ENCODE results near the gene NKG7.

The NKG7 gene

GRCh38 chr19:51391073-51391611 lies 18.7 kb upstream of the NKG7 start:
- DNase-seq (ENCODE audit: low read depth in 2 of 2): no peak

GRCh38 chr19:51389143-51389542 lies 16.7 kb upstream of the NKG7 start:
- no peak for DNase-seq (ENCODE audit: low read depth in 2 of 2)

GRCh38 chr19:51387924-51388389 lies 15.5 kb upstream of the NKG7 start, which contains the start of gene LIM2:
TSS of gene LIM2 (minus strand) at chr19:51387974. CDS start at chr19:51387443, 531 bp downstream.
- no peak for DNase-seq (ENCODE audit: low read depth in 2 of 2)

GRCh38 chr19:51386882-51387520 lies 14.5 kb upstream of the NKG7 start:
- DNase-seq (ENCODE audit: low read depth in 2 of 2): no peak

- no peak for DNase-seq (ENCODE audit: low read depth in 2 of 2)
Observed at GRCh38 chr19:51382004-51382403, 9.6 kb upstream of the NKG7 start.

GRCh38 chr19:51380379-51380778 lies 7.9 kb upstream of the NKG7 start:
- DNase-seq (ENCODE audit: low read depth in 2 of 2): no peak

- DNase-seq (ENCODE audit: low read depth in 2 of 2): no peak
Observed at GRCh38 chr19:51377422-51377821, 5.0 kb upstream of the NKG7 start.

- no peak for DNase-seq (ENCODE audit: low read depth in 2 of 2)
Observed at GRCh38 chr19:51375504-51376221, 3.2 kb upstream of the NKG7 start.

GRCh38 chr19:51372021-51372648 lies 319 bp downstream of the NKG7 start:
- DNase-seq (ENCODE audit: low read depth in 2 of 2): no peak

GRCh38 chr19:51371186-51371690 lies 1.2 kb downstream of the NKG7 start:
- no peak for DNase-seq (ENCODE audit: low read depth in 2 of 2)

GRCh38 chr19:51370230-51370629 lies 2.2 kb downstream of the NKG7 start:
- DNase-seq (ENCODE audit: low read depth in 2 of 2): no peak

GRCh38 chr19:51368366-51369282 lies 3.8 kb downstream of the NKG7 start, which contains the start of gene CLDND2:
TSS of gene CLDND2 (minus strand) at chr19:51369003. CDS start at chr19:51368577, 426 bp downstream.
- no peak for DNase-seq (ENCODE audit: low read depth in 2 of 2)

- DNase-seq (ENCODE audit: low read depth in 2 of 2): peak; percentile 97 to 98
Observed at GRCh38 chr19:51367565-51368365, 4.7 kb downstream of the NKG7 start.

- DNase-seq (ENCODE audit: low read depth in 2 of 2): no peak
Observed at GRCh38 chr19:51367255-51367564, 5.2 kb downstream of the NKG7 start.

GRCh38 chr19:51366389-51367254 lies 5.8 kb downstream of the NKG7 start:
- DNase-seq (ENCODE audit: low read depth in 2 of 2): peak; percentile 85 to 88

- no peak for DNase-seq (ENCODE audit: low read depth in 2 of 2)
Observed at GRCh38 chr19:51365965-51366388, 6.5 kb downstream of the NKG7 start, which contains the start of gene ETFB. TSS of gene ETFB (minus strand) at chr19:51366388. CDS start at chr19:51366326, 62 bp downstream.

GRCh38 chr19:51365211-51365964 lies 7.1 kb downstream of the NKG7 start:
- DNase-seq (ENCODE audit: low read depth in 2 of 2): no peak
